HG02588 (cell line): ENCODE data around the gene PPM1N.

ENCODE experiments used
- ATAC-seq: cut with Tn5 transposase; IDR thresholded peaks from one replicate; pipeline ENCODE4 v1.9.1; 2021; ENCODE audit warnings: mild to moderate bottlenecking, moderate library complexity; ENCODE audit not compliant: unreplicated experiment

PPM1N gene

DNA sequence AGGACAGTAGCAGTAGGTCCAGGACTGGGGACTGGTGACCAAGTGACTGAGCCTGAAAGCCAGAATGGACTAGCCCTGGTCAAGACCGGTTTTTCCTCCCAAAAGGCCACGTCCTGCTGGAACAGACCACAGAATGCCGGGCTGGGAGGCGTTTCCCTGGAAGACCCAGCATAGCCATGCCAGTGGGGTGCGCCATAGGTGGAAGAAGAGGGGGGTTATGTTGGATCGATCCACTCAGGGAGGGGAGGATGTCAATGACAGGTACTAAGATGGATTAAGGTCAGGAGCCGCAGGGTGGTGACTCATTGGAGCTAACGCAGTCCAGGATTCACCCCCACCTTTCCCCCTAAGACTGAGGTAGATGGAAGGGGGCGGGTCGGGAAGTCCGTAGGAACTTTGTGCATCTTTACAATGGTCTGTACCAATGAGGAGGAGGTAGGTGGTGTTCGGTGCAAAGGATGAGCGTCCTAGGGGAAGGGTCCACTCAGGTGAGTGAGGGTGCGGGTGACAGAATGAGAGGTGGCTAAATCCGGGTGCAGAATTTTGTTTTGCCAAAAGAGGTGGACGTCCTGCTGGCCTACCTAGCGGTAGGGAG, 30.0 kb downstream of the PPM1N start:
- no peak for ATAC-seq

DNA sequence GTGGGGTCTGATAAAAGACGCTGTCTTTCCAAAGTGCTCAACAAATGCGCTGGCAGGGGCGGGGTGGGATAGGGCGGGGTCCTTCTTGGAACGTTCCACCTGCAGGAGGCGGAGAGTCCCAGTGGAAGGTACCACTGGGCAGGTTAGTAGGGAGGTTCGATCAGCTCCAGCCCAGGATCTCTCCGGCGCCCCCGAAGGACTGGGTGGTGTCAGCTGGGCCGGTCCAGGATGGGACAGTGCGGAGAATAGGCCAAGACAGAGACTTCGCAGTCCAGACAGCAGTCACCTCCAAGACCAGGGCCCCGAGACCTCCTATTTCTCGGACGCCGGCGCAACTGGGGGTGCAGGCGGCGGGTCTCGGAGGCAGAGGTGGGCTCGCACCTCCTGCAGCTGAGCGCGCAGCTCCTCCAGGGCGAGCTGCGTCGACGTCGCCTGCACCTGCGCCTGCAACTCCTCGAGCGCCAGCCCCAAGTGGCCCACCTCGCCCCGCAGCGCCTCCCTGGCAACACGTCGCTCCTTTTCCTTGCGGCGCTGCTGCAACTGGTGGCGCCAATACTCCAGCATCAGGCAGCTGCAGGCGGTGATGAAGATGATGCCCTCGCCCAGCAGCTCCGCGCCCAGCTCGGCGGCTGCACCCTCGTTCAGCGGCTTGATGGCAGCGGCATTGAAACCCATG, 30.6 kb downstream of the PPM1N start:
- ATAC-seq = no peak

DNA sequence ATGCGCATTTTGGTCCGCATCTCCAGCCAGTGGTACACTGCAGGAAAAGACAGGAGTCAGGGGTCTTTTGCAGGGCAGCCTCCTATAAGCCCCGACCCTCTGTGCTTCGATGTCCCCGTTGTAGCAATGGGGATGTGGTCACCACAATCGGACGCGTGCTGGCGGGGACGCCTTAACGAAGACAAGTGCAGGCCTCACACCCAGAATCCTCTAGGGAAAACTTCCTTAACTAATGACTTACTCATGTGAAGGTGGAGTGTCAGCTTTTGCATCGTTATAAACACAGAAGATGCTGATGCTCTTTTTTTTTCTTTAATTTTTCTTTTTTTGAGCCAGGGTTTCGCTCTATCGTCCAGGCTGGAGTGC, 31.2 kb downstream of the PPM1N start:
- no peak for ATAC-seq

DNA sequence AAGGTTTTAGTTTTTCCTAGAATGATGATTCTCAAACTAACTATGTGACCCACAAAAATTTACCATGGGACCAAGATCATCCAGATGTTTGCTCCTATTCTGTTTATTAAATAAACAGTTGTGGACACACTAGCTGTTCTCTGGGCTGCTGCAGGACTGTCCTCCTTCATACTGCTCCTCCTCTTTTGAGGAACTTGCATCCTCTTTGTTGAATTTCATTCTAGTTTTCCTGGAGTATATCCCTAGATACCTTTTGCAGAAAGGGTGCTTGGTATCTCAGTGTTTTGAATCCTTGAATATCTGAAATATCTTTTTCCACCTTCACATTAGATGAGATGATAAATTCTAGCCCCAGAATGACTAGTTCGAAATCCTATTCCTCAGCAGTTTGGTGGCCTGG, 33.1 kb downstream of the PPM1N start:
- ATAC-seq = no peak

DNA sequence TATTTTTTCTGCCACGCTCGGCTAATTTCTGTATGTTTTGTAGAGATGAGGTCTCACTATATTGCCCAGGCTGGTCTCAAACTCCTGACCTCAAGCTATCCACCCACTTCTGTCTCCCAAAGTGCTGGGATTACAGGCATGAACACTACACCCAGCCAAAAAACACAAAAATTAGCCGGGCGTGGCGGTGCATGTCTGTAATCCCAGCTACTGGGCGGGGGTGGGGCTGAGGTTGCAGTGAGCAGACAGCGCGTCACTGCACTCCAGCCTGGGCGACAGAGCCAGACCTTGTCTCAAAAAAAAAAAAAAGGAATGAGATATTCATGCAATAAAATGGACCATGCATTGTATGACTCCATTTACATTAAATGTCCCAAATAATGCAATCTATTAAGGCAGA, 41.2 kb downstream of the PPM1N start:
- no peak for ATAC-seq

DNA sequence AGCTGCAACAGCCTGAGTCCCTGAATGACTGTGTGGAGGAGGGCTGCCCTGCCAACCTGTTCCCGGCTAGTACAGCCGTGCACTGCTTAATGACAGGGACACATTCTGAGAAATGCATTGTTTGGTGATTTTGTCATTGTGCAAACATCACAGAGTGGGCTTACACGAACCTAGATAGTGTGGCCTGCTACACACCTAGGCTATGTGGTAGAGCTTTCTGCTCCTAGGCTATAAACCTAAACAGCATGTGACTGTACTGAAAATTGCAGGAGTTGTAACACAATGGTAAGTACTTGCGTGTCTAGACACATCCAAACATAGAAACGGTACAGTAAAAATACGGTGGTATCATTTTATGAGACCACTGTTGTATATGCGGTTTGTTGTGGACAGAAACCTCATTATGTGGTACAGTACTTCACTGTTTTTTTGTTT, 44.0 kb downstream of the PPM1N start:
- ATAC-seq = no peak

DNA sequence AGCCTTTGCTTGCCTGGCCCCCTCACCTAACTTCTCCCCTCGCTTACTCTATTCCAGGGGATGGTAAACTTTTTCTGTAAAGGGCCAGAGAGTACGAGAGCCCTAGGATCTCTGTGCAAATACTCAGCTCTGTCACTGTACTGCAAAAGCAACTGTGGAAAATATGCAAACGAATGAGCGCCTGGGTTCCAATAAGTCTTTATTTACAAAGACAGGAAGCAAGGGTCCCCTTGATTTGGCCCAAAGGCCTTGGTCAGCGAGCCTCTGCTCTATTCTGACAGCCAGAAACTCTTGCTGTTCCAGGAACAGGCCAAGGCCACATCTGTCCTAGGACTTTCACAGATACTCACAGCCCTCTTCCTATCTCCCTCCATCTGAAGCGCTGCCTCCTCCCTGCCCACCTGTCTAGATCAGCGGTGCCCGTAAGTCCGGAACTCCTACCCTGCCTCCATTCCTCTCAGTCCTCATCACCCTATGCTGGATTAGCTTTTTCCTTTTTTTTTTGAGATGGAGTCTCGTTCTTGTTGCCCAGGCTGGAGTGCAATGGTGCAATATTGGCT, 49.0 kb downstream of the PPM1N start:
- no peak for ATAC-seq

DNA sequence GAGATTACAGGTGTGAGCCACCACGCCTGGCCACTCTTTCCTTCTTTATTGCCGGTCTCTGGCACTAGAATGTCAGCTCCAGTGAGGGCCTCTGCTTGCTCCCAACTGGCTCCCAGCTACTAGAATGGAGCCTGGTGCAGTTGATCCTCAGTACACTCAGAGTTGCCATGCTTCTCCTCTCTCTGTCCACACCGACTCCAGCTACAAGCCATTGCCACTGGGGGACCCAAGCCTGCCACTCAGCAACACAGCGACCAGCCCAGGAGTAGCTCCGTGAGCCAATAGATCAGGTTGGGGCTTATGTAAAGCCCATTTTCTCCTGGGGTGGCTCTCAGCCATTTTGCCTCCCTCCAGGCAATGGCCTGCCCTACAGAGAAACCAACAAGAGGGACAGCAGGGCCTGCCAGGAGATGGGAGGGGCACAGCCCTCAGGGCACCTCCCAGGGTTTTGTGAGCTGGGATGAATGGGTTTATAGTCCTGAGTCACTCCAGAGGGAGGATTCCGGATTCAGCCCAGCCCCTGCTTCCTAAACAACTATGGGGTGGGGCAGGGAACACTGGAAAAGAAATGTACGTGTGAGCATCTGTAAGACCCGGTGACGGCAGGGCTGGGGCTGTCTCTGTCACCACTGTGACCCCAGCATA, 49.8 kb downstream of the PPM1N start:
- no peak for ATAC-seq
